ENCODE results near the gene MERTK. TPM values are rescaled to one million over a fixed set of nuclear protein-coding genes. Genes with fewer than 3 reads are reported as not detected.

MERTK gene
- total RNA-seq, 1 donor from 2014 or later, result not detected

DNA sequence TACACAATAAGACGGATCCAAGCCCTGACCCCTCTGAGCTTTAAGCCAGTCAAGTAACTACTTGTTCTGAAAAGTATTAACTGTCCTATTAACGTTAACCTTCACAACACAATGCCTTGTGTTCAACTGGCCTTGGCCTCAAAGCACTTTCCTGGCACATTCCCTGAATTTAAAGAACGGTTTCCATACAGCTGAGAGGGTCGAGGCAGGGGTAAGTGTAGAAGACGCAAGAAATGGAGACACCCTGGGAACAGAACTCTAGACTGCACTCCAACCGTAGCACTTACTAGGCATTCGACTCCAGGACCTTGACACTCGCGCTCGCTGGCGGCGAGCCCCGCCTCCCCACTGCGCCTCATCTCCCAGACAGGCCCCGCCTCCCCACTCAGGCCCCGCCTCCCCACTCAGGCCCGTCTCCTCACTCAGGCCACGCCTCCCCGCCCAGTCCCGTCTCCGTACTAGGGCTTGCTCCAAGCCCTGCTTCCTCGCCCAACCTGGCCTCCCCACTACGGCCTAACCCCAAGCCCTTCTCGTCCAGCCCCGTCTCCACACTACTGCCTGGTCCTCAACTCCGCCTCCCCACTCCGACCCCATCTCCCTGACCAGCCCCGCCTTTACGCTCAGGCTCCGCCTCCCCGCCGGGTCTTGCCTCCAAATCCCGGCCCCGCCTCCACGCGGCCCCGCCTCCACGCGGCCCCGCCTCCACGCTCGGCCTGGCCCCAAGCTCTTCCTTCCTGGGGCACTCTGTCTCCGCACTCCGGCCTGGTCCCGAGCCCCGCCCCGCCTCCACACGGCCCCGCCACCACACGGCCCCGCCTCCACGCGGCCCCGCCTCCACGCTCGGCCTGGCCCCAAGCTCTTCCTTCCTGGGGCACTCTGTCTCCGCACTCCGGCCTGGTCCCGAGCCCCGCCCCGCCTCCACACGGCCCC lies 155.8 kb downstream of the MERTK start:
- Mint-ChIP-seq H3K36me3 (ENCODE audit: low read depth) (peaks cover 16% of the 10 kb centered on the region), H3K27me3 (no peaks in the 10 kb centered on the region), H3K27ac (peak overlapping the region; percentile 97), H3K4me1 (peaks cover 35% of the 10 kb centered on the region), H3K9me3 (no peaks in the 10 kb centered on the region), H3K4me3 (peak overlapping the region; percentile 96)
- intact Hi-C loops (cut with micrococcal nuclease), result loop anchor here (1.0 to 10.0 kb wide), 6 partner anchors 170 to 1121 kb away; partner anchors contain the start of genes ANAPC1, BCL2L11, PSD4 and SLC20A1
- DNase-seq (peak; percentile 97), ATAC-seq (ENCODE audit: low read depth) (peak; percentile 65)
- ChIA-PET CTCF (interaction anchor here (1.2 to 1.5 kb wide), 2 partner anchors 167 kb away, joined by 5 to 6 read pairs; no protein-coding TSS in a partner anchor), POLR2A (interaction anchor here (0.5 to 2.6 kb wide), 8 partner anchors 10 to 1121 kb away, joined by 3 to 33 read pairs (median 5); partner anchors contain the start of genes ANAPC1, POLR1B and ZC3H8)
- TF ChIP-seq, protein P1, sequence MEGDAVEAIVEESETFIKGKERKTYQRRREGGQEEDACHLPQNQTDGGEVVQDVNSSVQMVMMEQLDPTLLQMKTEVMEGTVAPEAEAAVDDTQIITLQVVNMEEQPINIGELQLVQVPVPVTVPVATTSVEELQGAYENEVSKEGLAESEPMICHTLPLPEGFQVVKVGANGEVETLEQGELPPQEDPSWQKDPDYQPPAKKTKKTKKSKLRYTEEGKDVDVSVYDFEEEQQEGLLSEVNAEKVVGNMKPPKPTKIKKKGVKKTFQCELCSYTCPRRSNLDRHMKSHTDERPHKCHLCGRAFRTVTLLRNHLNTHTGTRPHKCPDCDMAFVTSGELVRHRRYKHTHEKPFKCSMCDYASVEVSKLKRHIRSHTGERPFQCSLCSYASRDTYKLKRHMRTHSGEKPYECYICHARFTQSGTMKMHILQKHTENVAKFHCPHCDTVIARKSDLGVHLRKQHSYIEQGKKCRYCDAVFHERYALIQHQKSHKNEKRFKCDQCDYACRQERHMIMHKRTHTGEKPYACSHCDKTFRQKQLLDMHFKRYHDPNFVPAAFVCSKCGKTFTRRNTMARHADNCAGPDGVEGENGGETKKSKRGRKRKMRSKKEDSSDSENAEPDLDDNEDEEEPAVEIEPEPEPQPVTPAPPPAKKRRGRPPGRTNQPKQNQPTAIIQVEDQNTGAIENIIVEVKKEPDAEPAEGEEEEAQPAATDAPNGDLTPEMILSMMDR (IDR thresholded peaks at IDR 0.05), result no peak

DNA sequence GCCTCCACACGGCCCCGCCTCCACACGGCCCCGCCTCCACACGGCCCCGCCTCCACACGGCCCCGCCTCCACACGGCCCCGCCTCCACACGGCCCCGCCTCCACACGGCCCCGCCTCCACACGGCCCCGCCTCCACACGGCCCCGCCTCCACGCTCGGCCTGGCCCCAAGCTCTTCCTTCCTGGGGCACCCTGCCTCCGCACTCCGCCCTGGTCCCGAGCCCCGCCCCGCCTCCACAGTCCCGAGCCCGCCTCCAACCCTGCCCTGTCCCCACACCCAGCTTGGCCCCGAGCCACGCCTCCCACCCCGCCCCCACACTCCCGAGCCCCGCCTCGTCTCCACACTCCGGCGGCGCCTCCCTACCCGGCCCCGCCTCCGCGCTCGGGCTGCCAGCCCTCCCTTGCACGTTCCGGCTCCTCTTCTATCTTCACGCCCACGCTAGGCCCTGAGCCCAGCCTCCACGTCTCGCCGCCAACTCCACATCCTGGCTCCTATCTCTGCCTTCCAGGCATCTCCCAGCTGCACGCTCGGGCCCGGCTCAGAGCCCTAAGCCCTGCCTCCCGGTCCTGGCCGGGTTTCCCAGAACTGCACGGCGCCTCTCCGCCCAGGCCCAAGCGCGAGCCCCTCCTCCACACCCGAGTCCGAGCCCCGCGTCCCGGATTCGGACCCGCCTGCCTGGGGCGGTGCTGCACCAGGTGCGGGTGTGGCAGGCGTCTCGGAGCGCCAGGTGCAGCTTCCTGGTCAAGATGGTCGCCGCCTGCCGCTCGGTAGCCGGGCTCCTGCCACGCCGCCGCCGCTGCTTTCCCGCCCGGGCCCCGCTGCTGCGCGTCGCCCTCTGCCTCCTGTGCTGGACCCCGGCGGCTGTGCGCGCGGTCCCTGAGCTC lies 156.7 kb downstream of the MERTK start, which contains the start of gene TMEM87B:
TMEM87B (plus strand) TSS at position 423 of the 883 bp plus-strand sequence; CDS start at position 746, 323 bp downstream.
- Mint-ChIP-seq H3K4me3 (peak within 1 kb of the TSS; percentile 96), H3K27ac (peak within 1 kb of the TSS; percentile 97), H3K9me3 (no peaks in the 10 kb centered on the region), H3K4me1 (peaks cover 39% of the 10 kb centered on the region), H3K36me3 (ENCODE audit: low read depth) (peaks cover 24% of the 10 kb centered on the region), H3K27me3 (no peaks in the 10 kb centered on the region)
- ChIA-PET CTCF (interaction anchor here (1.2 kb wide), 1 partner anchor 168 kb away, joined by 5 read pairs; no protein-coding TSS in a partner anchor), POLR2A (interaction anchor here (0.5 to 2.6 kb wide), 10 partner anchors 9 to 1120 kb away, joined by 3 to 33 read pairs (median 5); partner anchors contain the start of genes ANAPC1, POLR1B and ZC3H8)
- peak; percentile 72 for ATAC-seq (ENCODE audit: low read depth)
- DNase-seq, result peak; percentile 87
- intact Hi-C loops (cut with micrococcal nuclease), result loop anchor here (1.0 to 10.0 kb wide), 12 partner anchors 32 to 1378 kb away; partner anchors contain the start of genes ANAPC1, BCL2L11, BUB1 and PSD4
- TF ChIP-seq, protein P1 (IDR thresholded peaks at IDR 0.05), result no peak

DNA sequence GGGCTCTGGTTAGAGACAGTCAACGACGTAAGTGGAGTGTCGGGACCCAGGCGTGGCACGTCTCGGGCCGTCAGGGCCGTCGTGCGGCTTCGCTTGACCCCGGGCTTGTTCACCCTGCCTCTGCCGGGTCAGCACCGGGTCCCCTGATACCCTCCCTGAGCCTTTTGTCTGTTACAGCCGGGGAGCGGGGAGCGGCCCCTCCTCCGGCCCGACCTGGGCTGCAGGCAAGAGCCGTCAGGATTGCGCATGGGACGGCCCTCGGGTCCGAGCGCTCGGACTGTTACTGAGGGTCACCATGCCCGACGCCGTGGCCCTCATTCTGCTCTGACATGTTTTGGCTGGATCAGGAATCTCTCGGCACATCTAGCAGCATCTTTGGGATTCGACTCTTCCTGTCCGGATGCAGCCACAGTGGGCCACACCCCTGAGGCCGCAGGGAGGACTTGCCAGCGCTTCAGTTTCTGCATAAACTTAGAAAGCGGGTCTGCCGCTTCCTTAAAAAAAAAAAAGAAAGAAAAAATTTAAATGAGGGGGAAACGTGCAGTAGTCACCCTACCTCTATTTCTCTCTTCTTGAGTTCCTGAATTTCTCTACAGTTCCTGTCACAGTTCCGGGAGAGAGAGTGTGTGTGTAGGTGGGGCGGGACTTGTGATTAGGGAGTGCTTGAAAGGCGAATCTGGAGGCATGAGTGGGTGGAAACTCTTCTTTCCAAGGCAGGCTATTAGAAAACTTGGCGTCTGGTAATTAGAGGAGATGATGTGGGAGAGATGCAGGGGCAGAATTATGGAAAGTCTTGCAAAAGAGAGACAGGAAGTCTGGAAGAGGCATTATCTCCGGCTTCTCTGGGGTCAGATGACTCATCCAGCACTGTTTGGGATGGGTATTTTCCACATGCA lies 157.6 kb downstream of the MERTK start:
- ChIA-PET POLR2A (interaction anchor here (0.6 to 2.6 kb wide), 6 partner anchors 8 to 836 kb away, joined by 3 to 33 read pairs (median 9); partner anchors contain the start of genes ANAPC1 and ZC3H8), CTCF (no interaction called here)
- DNase-seq, result no peak
- Mint-ChIP-seq H3K27me3 (no peaks in the 10 kb centered on the region), H3K4me1 (peaks cover 39% of the 10 kb centered on the region), H3K9me3 (no peaks in the 10 kb centered on the region), H3K36me3 (ENCODE audit: low read depth) (peaks cover 25% of the 10 kb centered on the region), H3K4me3 (peak overlapping the region; percentile 96), H3K27ac (peak overlapping the region; percentile 94)
- ATAC-seq (ENCODE audit: low read depth), result no peak
- intact Hi-C loops (cut with micrococcal nuclease), result loop anchor here (1.0 to 10.0 kb wide), 9 partner anchors 31 to 1379 kb away; partner anchors contain the start of genes BCL2L11, BUB1, PSD4 and TTL
- TF ChIP-seq, protein P1 (IDR thresholded peaks at IDR 0.05), result no peak

DNA sequence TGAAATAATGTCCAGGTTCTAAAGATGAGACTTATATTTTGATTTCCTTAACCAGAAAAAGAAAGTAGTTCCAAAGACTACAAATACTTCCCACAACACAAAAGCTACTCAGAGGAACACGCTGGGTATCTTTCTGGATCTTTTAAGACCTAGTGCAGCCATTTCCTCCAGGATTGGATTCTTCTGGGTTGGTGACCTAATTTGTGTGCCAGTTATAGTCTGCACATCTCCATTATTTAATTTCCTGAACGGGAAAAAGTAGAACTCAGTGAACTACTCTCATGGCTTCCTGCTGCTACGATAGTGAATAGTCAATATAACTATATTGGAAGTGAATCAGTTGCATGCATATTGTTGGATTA lies 158.2 kb downstream of the MERTK start:
- ChIA-PET POLR2A (no interaction called here), CTCF (no interaction called here)
- Mint-ChIP-seq H3K4me1 (peaks cover 41% of the 10 kb centered on the region), H3K27me3 (no peaks in the 10 kb centered on the region), H3K9me3 (no peaks in the 10 kb centered on the region), H3K27ac (peak overlapping the region; percentile 94), H3K36me3 (ENCODE audit: low read depth) (peaks cover 31% of the 10 kb centered on the region), H3K4me3 (peak overlapping the region; percentile 96)
- no peak for ATAC-seq (ENCODE audit: low read depth)
- intact Hi-C loops (cut with micrococcal nuclease), result loop anchor here (5.0 to 10.0 kb wide), 3 partner anchors 651 to 1379 kb away; partner anchors contain the start of genes BUB1 and PSD4
- no peak for DNase-seq
- TF ChIP-seq, protein P1 (IDR thresholded peaks at IDR 0.05), result no peak
